GM19025 (cell line): ENCODE data around the gene CMSS1.

Experiments used
- ATAC-seq: cut with Tn5 transposase; IDR thresholded peaks from one replicate; pipeline ENCODE4 v1.9.1; 2021; ENCODE audit warnings: mild to moderate bottlenecking, low read depth, moderate library complexity; ENCODE audit not compliant: unreplicated experiment

The CMSS1 gene

GRCh38 chr3:99896482-99896881 is 78.8 kb downstream of the CMSS1 start:
- ATAC-seq: no peak

DNA sequence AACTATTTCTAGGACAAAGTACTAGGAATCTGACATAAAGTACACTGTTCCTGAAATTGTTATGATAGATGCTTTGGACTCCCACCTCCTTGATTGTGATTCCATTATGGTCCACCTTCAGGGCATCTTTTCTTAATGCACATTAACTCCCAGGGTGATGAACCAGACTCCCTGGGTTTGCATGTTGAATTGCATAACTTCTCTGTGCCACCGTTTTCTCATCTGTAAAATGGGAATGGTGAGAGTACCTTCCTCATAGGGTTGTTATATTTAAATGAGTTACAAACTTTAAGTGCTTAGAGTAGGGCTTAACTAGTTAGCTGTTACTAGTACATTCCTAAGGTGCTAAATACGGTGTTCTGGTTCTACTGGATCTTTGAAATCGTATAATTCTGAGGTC is 81.9 kb downstream of the CMSS1 start:
- ATAC-seq: no peak

DNA sequence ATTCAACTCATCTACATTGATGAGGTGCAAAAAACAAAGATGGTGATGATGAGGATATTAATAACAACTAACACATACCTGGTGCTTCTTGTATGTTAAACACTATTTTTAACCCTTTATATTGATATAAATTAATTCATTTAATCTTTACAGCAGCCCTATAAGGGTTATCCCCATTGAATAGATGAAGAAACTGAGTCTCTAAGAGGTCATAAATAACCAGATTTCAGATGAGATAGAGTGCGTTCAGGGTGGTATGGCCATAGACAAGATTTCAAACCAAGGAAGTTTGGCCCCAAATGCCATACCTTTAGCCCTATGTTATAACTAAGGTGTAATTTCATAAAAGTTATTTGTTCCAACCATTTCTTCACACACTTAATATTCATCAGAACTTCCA is 82.6 kb downstream of the CMSS1 start:
- ATAC-seq: no peak

DNA sequence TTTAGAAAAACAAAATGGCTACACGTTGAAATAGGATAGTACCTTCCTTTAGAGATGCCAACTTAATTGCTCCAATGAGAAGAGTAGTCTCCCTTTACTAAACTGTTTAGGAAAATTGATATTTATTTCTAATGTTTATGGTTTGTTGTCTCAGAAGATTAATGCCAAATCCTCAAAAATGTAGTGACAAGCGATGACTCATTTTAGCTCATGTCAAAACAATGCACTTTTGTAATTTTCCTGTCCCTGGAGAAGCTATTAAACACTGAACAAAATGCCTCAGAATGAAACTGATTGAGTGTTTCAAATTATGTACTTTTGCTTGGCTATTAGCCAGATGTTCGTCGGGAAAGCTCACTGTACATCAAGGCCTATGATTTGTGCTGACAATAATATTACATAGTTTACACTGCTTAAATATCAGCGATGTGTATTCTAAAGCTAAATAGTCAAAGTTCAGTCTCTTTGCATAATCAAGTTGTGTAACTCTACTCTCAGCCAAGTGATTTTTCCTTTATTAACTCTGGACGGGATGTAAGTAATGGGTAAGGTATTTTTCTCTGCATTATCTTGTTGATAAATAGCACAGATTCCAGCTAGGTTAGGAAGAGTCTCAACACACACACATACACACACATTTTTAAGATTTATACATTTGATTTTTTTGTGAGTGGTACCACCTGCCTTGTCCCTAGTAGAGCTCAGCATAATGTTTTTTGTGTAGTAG is 83.7 kb downstream of the CMSS1 start:
- ATAC-seq: no peak

DNA sequence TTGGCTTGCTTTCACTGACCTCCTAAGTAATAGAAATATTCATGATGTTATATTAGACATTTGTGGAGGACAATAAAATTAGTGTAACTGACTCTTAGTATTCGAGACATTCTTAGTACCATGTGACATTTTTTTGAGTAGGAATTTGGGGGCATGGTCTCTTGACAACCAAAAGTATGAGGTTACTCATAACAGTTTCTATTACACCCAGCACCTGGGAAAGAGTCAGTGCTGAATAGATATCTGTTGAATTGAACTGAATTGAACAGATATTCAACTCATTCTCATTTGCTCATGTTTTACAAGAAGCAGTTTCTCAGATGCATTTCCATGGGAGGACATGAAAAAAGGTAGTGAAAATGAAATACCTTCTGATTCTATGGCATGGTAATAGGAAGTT is 84.4 kb downstream of the CMSS1 start:
- ATAC-seq: no peak

GRCh38 chr3:99903869-99904268 is 86.2 kb downstream of the CMSS1 start:
- ATAC-seq: no peak

- ATAC-seq: no peak
Measured at GRCh38 chr3:99907959-99908544, 90.4 kb downstream of the CMSS1 start.

GRCh38 chr3:99909714-99910495 is 92.2 kb downstream of the CMSS1 start:
- ATAC-seq: no peak

GRCh38 chr3:99910752-99911290 is 93.2 kb downstream of the CMSS1 start:
- no peak for ATAC-seq

DNA sequence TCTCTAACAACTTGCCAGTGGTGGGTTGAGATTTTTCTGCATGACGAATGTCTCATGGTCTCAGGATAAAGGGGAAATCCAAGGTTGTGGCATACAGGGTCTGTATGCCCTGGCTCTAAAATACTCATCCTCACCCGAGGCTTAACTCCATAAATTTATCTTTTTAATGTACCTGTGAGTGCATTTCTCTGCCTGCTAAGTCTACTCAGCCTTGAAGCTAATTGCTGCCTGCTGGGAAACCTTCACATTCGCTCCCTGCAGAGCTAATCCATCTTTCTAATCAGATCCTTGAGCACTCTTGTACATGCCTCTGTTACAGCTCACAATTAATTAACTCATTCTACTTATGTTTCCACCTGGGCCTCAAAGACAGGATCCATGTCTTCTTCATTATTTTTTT is 93.8 kb downstream of the CMSS1 start:
- ATAC-seq: no peak

DNA sequence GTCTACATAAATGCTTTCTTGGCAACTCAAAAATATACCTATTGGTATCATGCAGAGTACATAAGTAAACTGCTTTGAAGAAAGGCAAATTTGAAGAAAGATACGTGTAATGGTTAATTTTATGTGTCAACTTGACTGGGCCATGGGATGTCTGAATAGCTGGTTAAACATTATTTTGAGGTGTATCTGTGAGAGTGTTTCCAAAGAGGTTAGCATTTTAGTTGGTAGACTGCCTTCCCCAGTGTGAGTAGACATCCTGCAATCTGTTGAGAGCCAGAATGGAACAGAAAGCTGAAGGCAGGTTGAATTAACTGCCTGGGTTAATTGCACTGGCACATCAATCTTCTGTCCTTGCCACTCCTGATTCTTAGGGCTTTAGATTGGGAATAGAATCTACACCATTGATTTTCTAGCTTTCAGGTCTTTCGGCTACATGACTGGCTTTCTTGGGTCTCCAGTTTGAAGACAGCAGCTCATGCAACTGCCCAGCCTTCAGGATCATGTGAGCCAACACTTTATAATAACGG is 98.3 kb downstream of the CMSS1 start:
- no peak for ATAC-seq

- no peak for ATAC-seq
Measured at GRCh38 chr3:99918715-99919114, 101.1 kb downstream of the CMSS1 start.

DNA sequence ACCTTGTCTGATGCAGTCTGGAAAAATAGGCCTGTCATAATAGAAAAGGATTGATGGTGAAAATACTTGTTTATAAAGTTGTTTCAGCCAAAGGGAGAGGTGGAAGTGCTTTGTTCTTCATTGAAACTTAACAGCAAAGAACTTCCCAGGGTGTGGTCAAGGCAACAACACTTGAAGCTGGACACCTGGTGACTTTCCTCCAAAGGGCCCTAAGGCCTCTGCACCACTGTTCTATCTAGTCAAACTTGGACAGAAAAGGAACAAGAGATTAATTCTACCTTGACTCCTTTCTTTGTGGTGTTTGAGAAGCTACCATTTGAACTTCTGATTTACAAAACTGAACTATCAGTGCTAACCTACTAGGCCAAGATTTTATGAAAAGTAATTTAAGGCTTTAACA is 102.0 kb downstream of the CMSS1 start:
- ATAC-seq: no peak

DNA sequence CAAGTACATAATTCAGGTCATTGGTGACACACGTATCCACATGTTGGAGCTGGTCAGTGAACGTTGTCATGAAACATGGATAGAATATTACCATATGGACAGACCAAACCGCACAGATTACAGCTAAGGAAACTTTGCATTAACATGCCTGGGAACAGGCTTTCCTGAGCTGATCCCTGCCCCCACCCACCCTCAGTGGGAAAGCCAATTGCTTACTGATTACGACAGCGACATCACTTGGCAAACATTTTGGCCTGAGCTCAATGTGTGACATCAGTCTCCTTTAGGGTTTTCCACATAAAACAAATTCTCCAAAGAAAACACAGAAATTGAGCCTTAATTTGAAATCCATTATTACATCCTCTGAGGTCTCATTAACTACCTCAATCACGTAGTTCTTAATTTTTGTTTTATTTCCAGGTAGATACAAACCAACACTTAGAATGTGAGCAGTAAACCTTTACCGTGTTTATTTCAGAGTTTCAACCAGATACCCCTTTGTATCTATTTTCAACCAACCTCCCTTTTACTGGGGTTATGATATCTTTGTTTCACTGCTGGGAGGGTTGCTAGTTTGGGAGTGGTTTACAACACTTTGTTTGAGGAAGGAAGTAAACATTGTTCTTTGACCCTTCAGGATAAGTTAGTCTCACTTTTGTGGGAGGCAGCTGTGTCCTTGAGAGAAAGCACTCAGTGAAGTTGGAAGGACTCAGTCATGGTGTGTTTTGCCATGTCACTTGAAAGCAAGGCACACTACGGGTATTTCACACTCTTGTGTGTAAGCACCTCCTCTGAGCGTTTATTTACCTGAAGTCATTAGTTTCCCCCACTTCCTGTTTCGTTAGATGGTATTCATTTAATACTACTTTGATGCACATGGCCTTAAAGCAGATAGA is 103.1 kb downstream of the CMSS1 start:
- ATAC-seq: peak; percentile 38

DNA sequence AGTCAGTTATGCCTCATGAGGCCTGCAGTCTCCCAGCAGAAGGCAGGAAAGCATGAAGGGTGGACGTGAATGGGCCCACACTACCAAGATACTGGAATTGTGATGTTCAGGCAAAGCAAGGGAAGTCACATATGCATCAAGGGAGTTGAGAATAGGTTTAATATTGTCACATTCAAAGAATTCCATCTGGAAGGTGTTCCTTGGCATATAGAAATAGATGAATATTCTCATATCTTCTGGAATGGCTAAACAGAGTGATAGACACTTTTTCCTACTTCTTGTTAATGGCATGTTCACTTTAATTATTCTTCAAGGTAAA is 103.7 kb downstream of the CMSS1 start:
- ATAC-seq: no peak

- ATAC-seq: no peak
Measured at GRCh38 chr3:99921986-99922385, 104.3 kb downstream of the CMSS1 start.

GRCh38 chr3:99923873-99924272 is 106.2 kb downstream of the CMSS1 start:
- ATAC-seq: no peak

- ATAC-seq: no peak
Measured at GRCh38 chr3:99925584-99926230, 108.0 kb downstream of the CMSS1 start.

- ATAC-seq: no peak
Measured at GRCh38 chr3:99927671-99928457, 110.2 kb downstream of the CMSS1 start.
